Fibroblast of the aortic adventitia (primary cell): ENCODE data around the gene MYL5. TPM values are rescaled to one million over a fixed set of nuclear protein-coding genes. Genes with fewer than 3 reads are reported as not detected.

Experiments
- DNase-seq: peaks from one replicate; pipeline ENCODE4 v3.0.0-alpha.2; 2010; ENCODE audit warnings: low read depth
- H3K4me3 ChIP-seq: 2 replicates; pipeline ENCODE4 v1.5.1; 2011; ENCODE audit warnings: low read depth, mild to moderate bottlenecking, control low read depth, low read length, moderate library complexity
- CTCF ChIP-seq: IDR thresholded peaks from 2 replicates; pipeline ENCODE4 v1.5.1; 2011; ENCODE audit warnings: mild to moderate bottlenecking, low read length, control low read depth, inconsistent platforms; ENCODE audit not compliant: insufficient read depth
- total RNA-seq: library from RNA; depleted of rRNA; stranded (reverse); fragments of >200 nt; gene quantifications from 2 replicates; pipeline ENCODE4 v1.2.3, GENCODE V29; 2012; ENCODE audit warnings: low replicate concordance

Gene MYL5
- total RNA-seq, 1 donor, result 20.4 TPM

GRCh38 chr4:654871-655463 lies 19.4 kb upstream of the MYL5 start:
- DNase-seq, result no peak
- no peak for TF ChIP-seq CTCF
- H3K4me3 ChIP-seq, result no peak overlapping the region

GRCh38 chr4:655464-656151 lies 18.7 kb upstream of the MYL5 start:
- no peak for DNase-seq
- no peak overlapping the region for H3K4me3 ChIP-seq
- TF ChIP-seq CTCF, result no peak

GRCh38 chr4:656436-657337 lies 17.7 kb upstream of the MYL5 start:
- DNase-seq, result no peak
- no peak for TF ChIP-seq CTCF
- no peak overlapping the region for H3K4me3 ChIP-seq

GRCh38 chr4:657338-657833 lies 17.0 kb upstream of the MYL5 start:
- no peak for DNase-seq
- TF ChIP-seq CTCF, result no peak
- no peak overlapping the region for H3K4me3 ChIP-seq

- TF ChIP-seq CTCF, result no peak
- no peak for DNase-seq
- H3K4me3 ChIP-seq, result no peak overlapping the region
These were observed 16.3 kb upstream of the MYL5 start for GRCh38 chr4:657834-658667.
